Tibial nerve (tissue), 4 donors: ENCODE data around the gene NATD1. TPM values are rescaled to one million over a fixed set of nuclear protein-coding genes. Genes with fewer than 3 reads are reported as not detected.

Experiments
- DNase-seq, 2 donors: peaks; one replicate each; pipeline ENCODE4 v3.0.0-alpha.2; 2019; ENCODE audit warnings: low spot score in 2 of 2
- H3K27ac ChIP-seq, 4 donors: fragments of 200-600 bp; sonication (generic) in 3 of 4; one replicate each; pipeline ENCODE4 v1.5.1; 2017 to 2019; ENCODE audit warnings: mild to moderate bottlenecking in 1 of 4
- H3K27me3 ChIP-seq, 2 donors: fragments of 200-600 bp; sonication (generic) in 1 of 2; one replicate each; pipeline versions ENCODE4 v1.5.1 to v1.6.0; 2017 to 2019
- H3K36me3 ChIP-seq, 3 donors: fragments of 200-600 bp; sonication (generic); one replicate each; pipeline ENCODE4 v1.5.1; 2018 to 2019
- H3K4me1 ChIP-seq, 4 donors: fragments of 200-600 bp; sonication (generic) in 3 of 4; one replicate each; pipeline ENCODE4 v1.5.1; 2017 to 2019
- H3K4me3 ChIP-seq, 4 donors: fragments of 200-600 bp; sonication (generic) in 3 of 4; one replicate each; pipeline ENCODE4 v1.5.1; 2017 to 2019; ENCODE audit warnings: mild to moderate bottlenecking in 1 of 4, moderate library complexity in 1 of 4
- H3K9me3 ChIP-seq, 4 donors: fragments of 200-600 bp; sonication (generic) in 3 of 4; one replicate each; pipeline ENCODE4 v1.5.1; 2017 to 2019
- CTCF ChIP-seq, 5 experiments: fragments of 200-600 bp in 3 of 5; fragments of 450-650 bp in 2 of 5; sonication (generic) in 3 of 5; IDR thresholded peaks; one replicate each; pipeline ENCODE4 v1.5.1; 2016 to 2019; ENCODE audit warnings: antibody characterized with exemption in 5 of 5, mild to moderate bottlenecking in 3 of 5, moderate library complexity in 2 of 5
- EP300 ChIP-seq, 2 donors: sonication (generic); formaldehyde crosslinking; IDR thresholded peaks; one replicate each; pipeline ENCODE4 v1.6.1; 2017; ENCODE audit warnings: antibody characterized with exemption in 2 of 2, mild to moderate bottlenecking in 1 of 2
- POLR2A ChIP-seq, 2 donors: fragments of 450-650 bp; IDR thresholded peaks; one replicate each; pipeline ENCODE4 v1.6.1; 2017; ENCODE audit warnings: antibody characterized with exemption in 2 of 2, mild to moderate bottlenecking in 2 of 2, moderate library complexity in 2 of 2
- WGBS, 2 donors: methylation state at CpG; one replicate each; pipeline ENCODE4 v1.1.5; 2018; 5-methylcytosine and 5-hydroxymethylcytosine counted together
- total RNA-seq, 4 donors: library from RNA; depleted of rRNA; stranded (reverse); fragments of >200 nt; gene quantifications; one replicate each; pipeline ENCODE4 v1.1.0, GENCODE V29; 2016

The NATD1 gene
- total RNA-seq, 4 donors from 2014 or later, result 5.7 to 12.0 (median 10.8) TPM

GRCh38 chr17:21292867-21293830 lies 39.9 kb upstream of the NATD1 start:
- Histone ChIP-seq H3K36me3 (peaks cover 0 to 6% (median under 1%) of the 10 kb centered on the region in 3 donors), H3K4me1 (peaks cover 0 to 56% (median 17%) of the 10 kb centered on the region in 4 donors), H3K27me3 (no peaks in the 10 kb centered on the region), H3K4me3 (no peak overlapping the region), H3K27ac (no peak overlapping the region), H3K9me3 (no peaks in the 10 kb centered on the region)
- no peak for DNase-seq
- 77% methylated on average over 19 to 20 of the region's 20 CpGs for WGBS, 2 donors
- no peak for TF ChIP-seq EP300 (IDR thresholded peaks at IDR 0.05)
- no peak for TF ChIP-seq CTCF (IDR thresholded peaks at IDR 0.05)
- no peak for TF ChIP-seq POLR2A (IDR thresholded peaks at IDR 0.05)

GRCh38 chr17:21291862-21292261 lies 38.7 kb upstream of the NATD1 start:
- no peaks in the 10 kb centered on the region for H3K9me3 ChIP-seq
- peaks cover 0 to 3% (median 0%) of the 10 kb centered on the region in 3 donors for H3K36me3 ChIP-seq
- H3K27me3 ChIP-seq, result no peaks in the 10 kb centered on the region
- TF ChIP-seq EP300 (IDR thresholded peaks at IDR 0.05), result no peak
- TF ChIP-seq CTCF (IDR thresholded peaks at IDR 0.05), result no peak
- no peak for TF ChIP-seq POLR2A (IDR thresholded peaks at IDR 0.05)
- H3K4me1 ChIP-seq, result peaks cover 0 to 61% (median 28%) of the 10 kb centered on the region in 4 donors
- WGBS, 2 donors, result 47% methylated on average over 12 of the region's 12 CpGs
- no peak overlapping the region for H3K27ac ChIP-seq
- no peak for DNase-seq
- no peak overlapping the region for H3K4me3 ChIP-seq

- peaks cover 0 to 3% (median 0%) of the 10 kb centered on the region in 3 donors for H3K36me3 ChIP-seq
Observed at GRCh38 chr17:21291357-21291756, 38.1 kb upstream of the NATD1 start.

GRCh38 chr17:21289902-21290571 lies 36.8 kb upstream of the NATD1 start:
- peaks cover 0 to 68% (median 38%) of the 10 kb centered on the region in 4 donors for H3K4me1 ChIP-seq
- H3K27ac ChIP-seq, result peak overlapping the region in 2 of 4 donors; percentile 92 to 94
- TF ChIP-seq POLR2A (IDR thresholded peaks at IDR 0.05), result no peak
- no peak for TF ChIP-seq EP300 (IDR thresholded peaks at IDR 0.05)
- TF ChIP-seq CTCF (IDR thresholded peaks at IDR 0.05), result no peak
- H3K9me3 ChIP-seq, result no peaks in the 10 kb centered on the region
- no peak for DNase-seq
- no peak overlapping the region for H3K4me3 ChIP-seq
- WGBS, 2 donors, result 67 to 88% methylated on average over 11 to 16 of the region's 18 CpGs
- peaks cover 0 to 3% (median 0%) of the 10 kb centered on the region in 3 donors for H3K36me3 ChIP-seq
- H3K27me3 ChIP-seq, result no peaks in the 10 kb centered on the region

More at GRCh38 chr17:21291357-21291756, 38.1 kb upstream of the NATD1 start:
- Histone ChIP-seq H3K27me3 (no peaks in the 10 kb centered on the region), H3K27ac (no peak overlapping the region), H3K9me3 (no peaks in the 10 kb centered on the region), H3K4me3 (no peak overlapping the region), H3K4me1 (peaks cover 0 to 63% (median 32%) of the 10 kb centered on the region in 4 donors)
- DNase-seq, result no peak
- 59 to 60% methylated on average over 10 of the region's 10 CpGs for WGBS, 2 donors
- TF ChIP-seq CTCF (IDR thresholded peaks at IDR 0.05) (no peak), EP300 (IDR thresholded peaks at IDR 0.05) (no peak), POLR2A (IDR thresholded peaks at IDR 0.05) (no peak)
